Left kidney (tissue), 2 donors: ENCODE measurements around the gene SULT2B1. TPM values are rescaled to one million over a fixed set of nuclear protein-coding genes. Genes with fewer than 3 reads are reported as not detected.
A peak's percentile ranks its signal among the peaks of the same experiment; 100 is the strongest.
"Not testable (repeated sequence)": the region's sequence is repeated elsewhere in the genome, so short reads cannot be mapped to it uniquely, and the experiment has no call there.

Experiments
- DNase-seq: peaks from one replicate; pipeline ENCODE4 v3.0.0-alpha.2; 2013
- polyA plus RNA-seq: library from polyadenylated mRNA; unstranded; fragments of 120-200 nt; gene quantifications from one replicate; pipeline ENCODE4 v1.2.1, GENCODE V29; 2013; ENCODE audit not compliant: insufficient read length

The SULT2B1 gene
- polyA plus RNA-seq, 1 donor, result 0.38 TPM

GRCh38 chr19:48558018-48558684, 6.2 kb downstream of the SULT2B1 start:
- DNase-seq, result no peak

DNA sequence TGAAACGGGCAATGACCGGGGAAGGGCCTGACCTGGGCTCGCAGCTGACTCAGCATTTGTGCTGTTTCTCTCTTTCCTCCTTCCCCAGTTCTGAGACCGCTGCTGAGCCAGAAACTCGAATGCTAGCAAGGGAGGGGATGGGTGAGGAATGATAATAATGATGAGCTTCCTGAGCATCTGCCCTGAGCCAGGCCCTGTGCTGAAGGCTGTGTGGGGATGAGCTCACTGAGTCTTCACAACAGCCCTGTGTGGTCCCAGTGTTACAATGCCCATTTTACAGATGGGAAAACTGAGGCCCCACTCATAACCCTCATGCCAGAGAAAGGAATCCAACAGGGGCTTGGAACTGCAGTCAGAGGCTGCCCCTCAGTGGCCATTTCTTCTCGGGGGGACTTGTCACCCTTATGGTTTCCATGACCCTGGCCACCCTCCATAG, 8.1 kb downstream of the SULT2B1 start:
- no peak for DNase-seq

- no peak for DNase-seq
Measured at GRCh38 chr19:48561412-48561811, 9.4 kb downstream of the SULT2B1 start.

DNA sequence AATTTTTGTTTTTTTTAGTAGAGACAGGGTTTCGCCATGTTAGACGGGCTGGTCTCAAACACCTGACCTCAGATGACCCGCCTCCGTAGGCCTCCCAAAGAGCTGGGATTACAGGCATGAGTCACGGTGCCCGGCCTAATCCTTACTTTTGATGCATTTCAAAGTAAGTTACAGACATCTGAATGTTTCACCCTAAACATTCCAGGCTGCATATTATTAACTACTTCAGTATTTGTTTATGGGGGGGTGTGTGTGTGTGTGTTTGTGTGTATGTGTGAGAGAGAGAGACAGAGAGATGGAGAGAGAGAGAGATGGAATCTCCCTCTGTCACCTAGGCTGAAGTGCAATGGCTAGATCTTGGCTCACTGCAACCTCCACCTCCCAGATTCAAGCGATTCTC, 13.1 kb downstream of the SULT2B1 start:
- no peak for DNase-seq

DNA sequence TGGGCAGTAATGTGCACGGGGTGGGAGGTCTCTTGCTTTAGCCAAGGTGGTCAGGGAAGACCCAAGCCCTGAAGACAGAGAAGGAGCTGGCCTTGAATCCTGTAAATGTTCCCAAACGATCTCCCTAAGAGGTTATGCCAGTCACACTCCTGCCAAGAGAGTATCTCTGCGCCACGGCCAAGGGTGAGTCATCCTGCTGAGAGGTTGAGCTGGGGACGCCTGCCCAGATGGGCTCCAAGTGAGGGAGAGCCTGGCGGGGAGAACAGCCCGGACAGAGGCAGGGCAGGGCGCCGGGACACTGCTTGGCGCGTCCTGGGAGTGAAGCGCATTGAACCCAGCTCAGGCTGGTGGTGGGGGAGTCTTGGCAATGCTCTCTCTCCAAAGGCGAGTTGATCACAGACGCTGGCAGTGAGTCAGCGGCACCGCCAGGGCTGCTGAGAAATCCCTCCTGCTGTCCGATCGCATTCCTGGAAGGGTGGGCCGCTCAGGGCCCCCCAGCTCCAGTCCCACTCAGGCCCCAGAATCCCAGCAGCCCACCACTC, 16.4 kb downstream of the SULT2B1 start:
- no peak for DNase-seq

DNA sequence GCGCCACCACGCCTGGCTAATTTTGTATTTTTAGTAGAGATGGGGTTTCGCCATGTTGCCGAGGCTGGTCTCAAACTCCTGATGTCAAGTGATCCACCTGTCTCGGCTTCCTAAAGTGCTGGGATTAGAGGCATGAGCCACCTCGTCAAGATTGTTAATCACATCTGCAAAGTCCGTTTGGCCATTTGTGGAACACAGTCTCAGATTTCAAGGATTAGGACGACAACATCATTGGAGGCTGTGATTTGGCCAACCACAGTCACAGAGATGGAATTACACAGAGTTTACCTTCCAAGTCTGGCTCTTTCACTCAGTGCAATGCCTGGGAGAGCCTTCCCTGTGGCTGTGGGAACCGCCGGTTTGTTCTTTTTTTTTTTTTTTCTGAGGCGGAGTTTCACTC, 17.8 kb downstream of the SULT2B1 start:
- DNase-seq, result no peak

DNA sequence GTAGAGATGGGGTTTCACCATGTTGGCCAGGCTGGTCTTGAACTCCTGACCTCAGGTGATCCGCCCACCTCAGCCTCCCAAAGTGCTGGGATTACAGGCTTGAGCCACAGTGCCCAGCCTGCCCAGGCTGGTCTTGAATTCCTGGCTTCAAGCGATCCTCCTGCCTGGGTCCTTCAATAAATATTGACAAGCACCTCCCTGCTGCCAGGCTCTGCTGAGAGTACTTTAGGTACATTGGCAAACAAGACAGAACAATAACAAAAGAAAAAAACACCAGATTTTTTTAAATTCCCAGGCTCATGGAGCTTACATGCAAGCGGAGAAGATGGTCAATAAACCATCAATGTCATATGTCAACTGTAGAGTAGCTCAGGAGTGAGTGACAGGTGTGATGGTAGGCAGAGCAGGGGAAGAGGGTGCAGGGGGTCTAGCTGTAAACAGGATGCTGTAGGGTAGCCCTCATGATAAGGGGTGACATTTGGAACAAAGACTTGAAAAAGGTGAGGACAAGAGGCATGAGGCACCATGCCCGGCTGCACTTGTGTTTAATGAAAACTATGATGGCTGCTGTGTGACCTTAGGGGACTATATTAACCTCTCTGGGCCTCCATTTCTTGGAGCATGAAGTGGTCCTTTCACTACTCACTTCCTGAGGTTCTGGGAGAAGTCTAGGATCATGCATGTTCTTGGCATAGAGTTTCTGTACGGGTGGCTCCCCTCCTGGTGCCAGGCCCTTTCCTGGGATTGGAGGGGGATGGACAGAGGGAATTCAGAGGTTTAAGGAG, 19.6 kb downstream of the SULT2B1 start:
- DNase-seq, result no peak

- DNase-seq, result no peak
Measured at GRCh38 chr19:48573163-48573505, 21.2 kb downstream of the SULT2B1 start.

DNA sequence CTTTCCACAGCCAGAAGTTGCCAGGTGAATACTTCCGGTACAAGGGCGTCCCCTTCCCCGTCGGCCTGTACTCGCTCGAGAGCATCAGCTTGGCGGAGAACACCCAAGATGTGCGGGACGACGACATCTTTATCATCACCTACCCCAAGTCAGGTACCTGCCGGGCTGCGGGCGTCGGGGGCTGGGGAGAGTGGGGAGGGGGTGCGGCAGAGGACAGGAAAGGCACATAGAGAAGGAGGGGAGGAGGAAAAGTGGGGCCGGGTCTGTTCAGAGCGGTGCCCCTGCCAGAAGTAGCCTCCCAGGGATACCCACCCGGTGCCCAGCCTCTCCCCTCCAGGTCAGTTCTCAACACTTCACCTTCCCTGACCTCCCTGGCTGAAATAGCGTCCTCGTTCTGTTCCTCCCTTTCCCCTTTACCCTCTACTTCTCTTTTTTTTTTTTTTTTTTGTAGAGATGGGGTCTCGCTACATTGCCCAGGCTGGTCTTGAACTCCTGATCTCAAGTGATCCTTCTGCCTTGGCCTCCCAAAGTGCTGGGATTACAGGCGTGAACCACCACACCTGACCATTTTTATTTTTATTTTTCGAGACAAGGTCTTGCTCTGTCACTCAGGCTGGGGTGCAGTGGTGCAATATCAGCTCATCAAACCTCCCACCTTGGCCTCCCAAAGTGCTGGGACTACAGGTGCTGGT, 24.1 kb downstream of the SULT2B1 start:
- no peak for DNase-seq

DNA sequence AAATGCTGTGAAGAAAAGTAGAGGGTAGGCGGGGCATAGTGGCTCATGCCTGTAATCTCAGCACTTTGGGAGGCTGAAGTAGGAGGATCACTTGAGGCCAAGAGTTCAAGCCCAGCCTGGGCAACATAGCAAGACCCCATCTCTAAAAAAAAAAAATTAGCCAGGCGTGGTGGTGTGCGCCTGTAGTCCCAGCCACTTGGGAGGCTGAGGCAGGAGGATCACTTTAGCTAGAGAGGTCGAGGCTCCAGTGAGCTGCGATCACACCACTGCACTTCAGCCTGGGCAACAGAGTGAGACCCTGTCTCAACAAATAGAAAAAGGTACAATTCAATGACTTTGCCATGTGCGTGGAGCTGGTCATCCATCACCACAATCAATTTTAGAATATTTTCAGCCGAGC, 25.9 kb downstream of the SULT2B1 start:
- not testable (repeated sequence) for DNase-seq

DNA sequence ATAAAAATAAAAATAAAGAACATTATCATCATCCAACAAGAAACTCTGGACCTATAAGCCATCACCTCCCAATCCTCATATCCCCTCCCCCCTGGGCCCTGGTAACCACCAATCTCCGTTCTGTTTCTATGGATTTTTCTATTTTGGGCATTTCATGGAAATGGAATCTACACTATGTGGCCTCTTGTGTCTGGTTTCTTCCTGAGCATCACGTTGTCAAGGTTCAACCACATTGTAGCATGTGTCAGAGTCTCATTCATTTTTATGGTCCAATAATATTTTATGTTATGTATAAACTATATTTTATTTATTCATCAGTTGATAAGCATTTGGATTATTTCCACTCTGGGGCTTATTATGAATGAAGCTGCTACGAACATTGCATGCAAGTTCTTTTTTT, 26.9 kb downstream of the SULT2B1 start:
- DNase-seq, result no peak

DNA sequence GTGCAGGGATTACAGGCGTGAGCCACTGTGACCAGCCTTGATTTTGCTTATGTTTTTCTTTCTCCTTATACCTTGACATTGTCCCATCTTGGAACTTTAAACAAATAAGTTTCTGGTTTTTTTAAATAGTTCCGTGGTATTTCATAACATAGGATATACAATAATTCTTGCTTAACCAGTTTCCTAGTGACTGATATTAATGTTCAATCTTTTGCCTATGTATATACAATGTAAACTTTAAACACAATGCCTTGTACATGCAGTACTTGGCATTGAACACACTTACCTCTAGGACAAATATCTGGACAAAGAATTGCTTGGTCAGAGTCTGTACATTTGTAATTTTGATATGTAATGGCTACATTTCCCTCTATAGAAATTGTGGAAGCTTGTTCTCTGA, 30.2 kb downstream of the SULT2B1 start:
- DNase-seq, result no peak

- no peak for DNase-seq
Measured at GRCh38 chr19:48587387-48587786, 35.4 kb downstream of the SULT2B1 start.

DNA sequence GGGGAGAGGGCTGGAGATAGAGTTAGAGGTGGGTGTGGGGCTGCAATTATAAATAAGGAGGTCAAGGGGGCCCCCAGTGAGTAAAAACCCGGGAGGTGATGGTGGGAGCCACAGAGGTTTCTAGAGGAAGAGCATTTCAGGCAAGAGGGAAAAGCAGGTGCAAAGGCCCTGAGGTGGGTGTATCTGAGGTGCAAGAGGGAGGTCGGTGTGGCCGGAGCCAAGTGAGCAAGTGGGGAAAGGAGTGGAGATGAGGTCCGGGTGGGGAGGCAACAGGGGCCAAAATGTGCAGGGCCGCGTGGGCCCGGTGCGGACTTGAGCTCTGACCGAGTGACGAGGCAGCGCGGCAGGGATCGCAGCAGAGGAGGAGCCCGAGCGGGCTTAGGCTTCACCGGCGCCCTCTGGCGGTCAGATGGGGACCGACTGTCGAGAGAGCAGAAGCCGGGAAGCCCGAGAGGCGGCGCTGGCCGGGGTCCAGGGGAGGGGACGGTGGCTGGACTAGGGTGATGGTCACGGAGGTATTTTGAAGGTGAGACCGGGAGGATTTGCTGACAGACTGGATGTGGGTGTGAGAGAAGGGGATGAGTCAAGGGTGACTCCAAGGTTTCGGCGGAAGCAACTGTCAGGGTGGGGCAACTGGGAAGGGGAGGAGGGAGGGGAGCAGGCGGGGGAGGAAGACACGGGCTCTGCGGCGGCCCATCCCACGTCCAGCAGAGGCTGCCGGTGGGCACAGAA, 36.9 kb downstream of the SULT2B1 start:
- DNase-seq, result peak; percentile 85

DNA sequence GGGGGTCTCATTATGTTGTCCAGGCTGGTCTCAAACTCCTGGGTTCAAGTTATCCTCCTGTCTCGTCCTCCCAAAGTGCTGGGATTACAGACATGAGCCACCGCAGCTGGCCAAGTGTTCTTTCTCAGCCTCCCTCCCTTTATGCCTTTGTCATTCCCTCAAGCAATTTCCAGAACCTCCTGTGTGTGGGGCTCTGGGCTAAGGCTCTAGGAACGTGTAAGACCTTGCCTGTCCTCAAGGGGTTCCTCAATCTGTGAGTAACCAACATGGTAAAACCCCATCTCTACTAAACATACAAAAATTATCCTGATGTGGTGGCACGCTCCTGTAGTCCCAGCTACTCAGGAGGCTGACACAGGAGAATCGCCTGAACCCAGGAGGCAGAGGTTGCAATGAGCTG, 39.0 kb downstream of the SULT2B1 start:
- DNase-seq, result no peak

GRCh38 chr19:48595171-48595570, 43.2 kb downstream of the SULT2B1 start:
- DNase-seq, result no peak

DNA sequence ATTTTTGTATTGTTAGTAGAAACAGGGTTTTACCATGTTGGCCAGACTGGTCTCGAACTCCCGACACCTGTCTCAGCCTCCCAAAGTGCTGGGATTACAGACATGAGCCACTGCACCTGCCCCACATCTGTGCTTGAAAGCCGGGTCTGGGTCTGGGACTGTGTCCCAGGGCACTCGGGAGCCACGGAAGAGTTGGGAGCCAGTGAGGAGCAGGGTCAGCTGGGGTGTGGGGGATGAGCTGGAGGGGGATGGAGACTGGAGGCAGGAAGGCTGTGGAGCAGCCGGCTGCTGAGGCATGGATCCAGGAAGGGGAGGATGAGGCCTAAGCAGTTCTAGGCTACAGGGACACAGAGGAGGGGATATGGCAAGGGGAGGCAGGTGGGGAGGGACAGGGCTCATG, 43.9 kb downstream of the SULT2B1 start:
- DNase-seq, result no peak

DNA sequence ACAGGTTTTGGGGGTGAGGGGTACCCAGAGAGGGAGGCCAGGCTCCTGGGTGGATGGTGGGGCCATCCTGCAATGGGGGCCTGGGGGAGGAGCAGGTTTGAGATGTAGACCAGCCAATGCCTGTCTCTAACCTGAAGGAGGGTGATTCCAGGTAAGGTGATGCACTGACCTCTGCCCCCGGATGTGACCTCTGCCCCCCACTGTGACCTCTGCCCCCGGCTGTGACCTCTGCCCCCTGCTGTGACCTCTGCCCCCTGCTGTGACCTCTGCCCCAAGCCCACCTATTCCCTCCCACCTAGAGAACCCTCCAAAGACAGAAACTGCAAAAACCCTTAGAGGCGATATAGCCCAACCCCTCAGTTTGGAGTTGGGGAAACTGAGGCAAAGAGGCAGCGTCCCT, 44.3 kb downstream of the SULT2B1 start:
- DNase-seq, result no peak

DNA sequence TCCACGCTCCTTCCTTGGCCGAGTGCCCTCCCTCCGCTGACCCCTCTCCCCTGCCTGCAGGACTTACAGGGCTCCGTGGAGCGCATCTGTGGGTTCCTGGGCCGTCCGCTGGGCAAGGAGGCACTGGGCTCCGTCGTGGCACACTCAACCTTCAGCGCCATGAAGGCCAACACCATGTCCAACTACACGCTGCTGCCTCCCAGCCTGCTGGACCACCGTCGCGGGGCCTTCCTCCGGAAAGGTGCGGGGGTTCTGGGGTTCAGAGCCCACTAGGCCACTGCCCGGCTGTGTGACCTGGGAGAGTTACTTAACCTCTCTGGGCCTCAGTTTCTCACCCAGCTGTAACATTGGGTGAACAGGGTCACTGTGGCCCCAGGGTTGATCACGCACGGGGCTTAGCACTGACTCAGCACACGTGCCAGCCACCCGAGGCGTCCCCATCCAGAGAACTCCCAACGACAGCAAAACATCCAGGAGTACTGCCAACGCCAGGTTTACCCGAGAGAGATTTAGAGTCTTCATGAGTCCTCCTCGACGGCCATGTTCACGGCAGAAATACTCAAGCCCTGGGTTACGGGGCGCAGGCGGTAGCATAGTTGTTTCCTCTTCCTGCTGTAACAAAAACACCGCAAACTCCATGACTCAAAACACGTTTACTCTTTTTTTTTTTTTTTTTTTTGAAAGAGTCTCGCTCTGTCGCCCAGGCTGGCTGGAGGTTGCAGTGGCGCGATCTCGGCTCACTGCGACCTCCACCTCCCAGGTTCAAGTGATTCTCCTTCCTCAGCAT, 44.9 kb downstream of the SULT2B1 start:
- no peak for DNase-seq

GRCh38 chr19:48598996-48599700, 47.2 kb downstream of the SULT2B1 start:
- no peak for DNase-seq
